Stimulated activated CD8-positive, alpha-beta memory T cell treated with anti-CD3 and anti-CD28 coated beads, Interleukin-12 subunit alpha, Interleukin-12 subunit beta, amount 100 ng/mL, for 1 hour (primary cell): ENCODE data around the gene LAPTM5.

Source experiments
- DNase-seq: peaks from one replicate; pipeline ENCODE4 v3.0.0-alpha.2; 2020; ENCODE audit warnings: low read depth

Gene LAPTM5

DNA sequence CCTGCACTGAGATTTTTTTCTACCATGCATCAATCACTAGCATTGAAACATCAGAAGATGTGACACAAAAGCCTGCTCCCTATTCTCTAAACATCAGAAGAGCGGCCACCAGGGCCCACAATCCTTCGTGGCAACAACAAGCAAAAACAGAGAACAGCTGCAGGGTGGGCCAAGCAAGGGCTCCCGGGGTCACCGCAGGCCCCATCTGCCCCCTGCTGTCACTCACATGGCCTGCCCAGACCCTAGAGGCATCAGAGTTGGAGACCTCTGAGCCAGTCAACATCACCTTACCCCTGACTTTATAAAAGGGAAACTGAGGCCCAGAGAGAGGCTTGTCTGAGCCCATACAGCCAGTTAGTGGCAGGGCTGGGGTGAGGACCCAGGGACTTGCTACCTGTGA lies 1.8 kb downstream of the LAPTM5 start:
- DNase-seq = no peak

DNA sequence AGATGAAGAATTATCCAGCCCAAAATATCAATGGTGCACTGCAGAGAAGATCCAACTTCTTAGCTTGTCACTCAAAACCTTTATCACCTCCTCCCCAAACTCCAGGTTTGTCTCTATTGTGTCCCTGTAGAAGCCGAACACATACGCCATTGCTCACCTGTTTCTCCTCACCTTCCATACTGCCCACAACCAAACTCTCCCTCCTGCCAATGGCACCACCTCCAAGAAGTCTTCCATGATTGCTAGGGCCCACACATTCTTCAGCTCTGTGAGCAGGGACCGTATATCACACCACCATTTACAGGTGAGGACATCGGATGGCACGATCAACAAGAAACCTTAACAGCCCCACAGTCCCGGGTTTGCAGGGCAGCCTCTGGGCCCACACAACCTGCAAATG lies 2.2 kb downstream of the LAPTM5 start:
- DNase-seq = no peak

DNA sequence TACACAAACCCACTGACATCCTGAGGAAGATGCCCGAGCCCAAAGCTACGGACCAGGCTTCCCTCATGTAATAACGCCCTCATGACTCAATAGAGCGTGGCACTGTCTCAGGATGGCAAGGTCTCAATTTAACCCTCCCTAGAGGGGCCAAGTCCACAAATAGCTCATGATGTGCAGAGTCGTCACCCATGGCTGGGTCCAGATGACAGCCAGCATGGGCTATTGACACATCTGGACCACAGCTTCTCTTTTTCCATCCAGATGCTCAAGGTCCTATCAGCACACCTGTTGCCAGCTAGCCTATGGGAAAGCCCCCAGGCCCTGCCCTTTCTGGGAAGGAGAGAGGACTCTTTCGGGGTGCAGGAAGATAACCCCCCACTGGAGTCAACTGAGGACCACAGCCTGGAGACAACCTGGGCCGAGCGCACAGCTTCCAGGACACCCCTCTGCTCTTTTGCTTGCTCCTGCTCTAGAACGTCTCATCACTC lies 2.8 kb downstream of the LAPTM5 start:
- no peak for DNase-seq

DNA sequence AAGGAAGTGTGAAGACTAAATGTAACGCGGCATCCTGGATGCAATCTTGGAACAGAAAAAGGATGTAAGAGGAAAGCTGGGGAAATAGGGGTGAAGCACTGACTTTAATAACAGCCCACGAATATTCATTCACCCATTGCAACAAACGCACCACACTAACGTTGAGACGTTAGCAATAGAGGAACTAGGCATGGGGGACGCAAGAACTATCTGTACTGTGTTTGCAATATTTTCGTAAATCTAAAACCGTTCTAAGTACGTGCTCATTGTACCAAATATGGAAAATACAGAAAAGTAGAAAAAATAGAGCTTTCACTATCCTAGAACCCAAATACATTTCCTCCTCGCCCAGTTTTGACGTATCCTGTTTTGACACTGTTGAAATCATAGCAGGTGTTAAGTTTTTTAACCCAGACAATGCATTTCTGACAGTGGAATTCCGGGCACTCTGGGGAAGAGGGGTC lies 3.9 kb downstream of the LAPTM5 start:
- no peak for DNase-seq

DNA sequence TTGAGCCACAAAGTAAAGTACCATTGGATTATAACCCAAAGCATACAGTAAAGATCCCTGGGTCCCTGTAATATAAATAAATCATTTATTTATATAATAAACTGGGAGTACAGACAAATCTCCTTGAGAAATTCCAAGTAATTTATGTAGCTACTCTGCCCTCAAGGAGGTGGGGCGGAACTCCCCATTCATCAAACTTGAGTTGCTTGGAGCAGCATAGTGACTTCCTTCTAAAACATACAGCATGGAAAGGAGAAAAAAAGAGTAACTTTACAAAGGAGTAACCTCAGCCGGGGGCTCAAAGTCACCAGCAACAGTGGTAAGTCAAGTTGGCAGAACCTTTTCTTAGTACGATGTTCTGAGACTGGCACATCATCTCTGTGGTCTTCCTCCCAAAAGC lies 4.5 kb downstream of the LAPTM5 start:
- DNase-seq = no peak

DNA sequence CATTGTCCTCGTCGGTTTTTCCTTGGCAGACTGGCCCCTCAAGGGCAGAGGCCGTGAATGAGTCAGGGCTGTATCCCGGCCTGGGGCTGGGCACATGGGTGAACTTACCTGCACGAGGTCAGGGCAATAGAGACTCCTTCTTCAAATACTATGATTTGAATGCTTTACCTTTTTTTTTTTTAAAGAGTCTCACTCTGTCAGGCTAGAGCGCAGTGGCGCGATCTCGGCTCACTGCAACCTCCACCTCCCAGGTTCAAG lies 5.0 kb downstream of the LAPTM5 start:
- DNase-seq = no peak

DNA sequence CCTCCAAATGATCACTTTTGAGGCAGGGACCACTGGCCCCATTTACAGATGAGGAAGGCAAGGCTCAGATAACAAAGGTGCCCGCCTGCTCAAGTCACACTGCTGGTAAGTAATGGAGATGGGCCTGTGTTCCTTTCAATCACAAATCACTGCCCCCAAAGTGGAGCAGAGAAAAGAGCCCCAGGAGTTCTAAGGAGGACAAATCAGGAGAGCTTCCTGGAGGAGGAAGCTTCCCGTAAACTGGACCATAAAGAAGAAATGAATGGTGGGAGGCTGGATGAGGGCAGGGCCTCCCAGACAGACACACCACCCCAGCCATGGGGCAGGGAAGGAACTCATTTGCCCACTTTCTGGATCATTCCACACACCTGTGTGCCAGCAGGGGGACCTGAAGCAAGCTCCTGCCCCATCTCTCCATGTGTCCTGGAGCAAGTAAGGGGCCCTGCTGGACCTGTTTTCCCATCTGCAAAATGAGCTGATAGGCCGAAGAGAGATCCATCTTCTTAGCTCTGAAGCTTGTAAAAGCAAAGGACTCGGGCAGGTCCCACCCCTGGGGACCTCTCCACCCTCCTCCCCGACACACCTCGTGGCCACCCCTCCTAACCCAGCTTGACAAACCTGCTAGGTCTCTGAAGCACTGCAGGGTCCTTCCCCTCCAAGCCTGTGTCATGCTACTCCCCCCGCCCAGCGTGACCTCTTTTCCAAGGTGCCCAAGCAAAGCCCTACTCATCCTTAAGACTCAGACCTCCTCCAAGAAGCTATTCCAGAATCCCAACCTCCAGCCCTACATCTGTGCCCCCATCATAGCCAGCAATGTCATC lies 5.5 kb downstream of the LAPTM5 start:
- DNase-seq = no peak

DNA sequence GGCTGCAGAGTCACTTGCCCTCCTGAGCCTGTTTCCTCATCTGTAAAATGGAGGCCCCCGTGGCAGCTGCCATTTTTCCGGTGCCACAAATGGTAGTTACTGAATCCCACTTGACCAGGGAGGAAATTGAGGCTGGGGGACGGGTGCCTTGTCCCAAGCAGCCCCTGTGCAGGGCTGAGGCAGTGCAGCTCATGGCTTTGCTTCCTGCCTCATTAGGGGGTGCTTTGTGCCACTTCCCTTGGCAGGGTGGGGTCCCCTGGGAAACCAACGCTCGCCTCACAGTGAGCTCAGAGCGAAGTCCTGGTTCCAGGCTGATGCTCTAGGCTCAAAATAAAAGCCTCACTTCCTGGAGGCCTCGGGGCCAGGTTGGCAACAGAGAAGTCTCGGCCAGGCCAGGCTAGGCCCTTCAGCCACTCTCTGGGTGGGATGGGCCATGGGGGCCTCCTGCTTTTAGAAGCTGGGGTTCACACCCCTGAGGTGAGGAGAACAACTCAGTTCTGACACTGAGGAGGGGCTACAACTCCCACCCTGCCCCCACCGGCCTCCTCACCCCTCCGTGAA lies 6.8 kb downstream of the LAPTM5 start:
- DNase-seq = no peak

DNA sequence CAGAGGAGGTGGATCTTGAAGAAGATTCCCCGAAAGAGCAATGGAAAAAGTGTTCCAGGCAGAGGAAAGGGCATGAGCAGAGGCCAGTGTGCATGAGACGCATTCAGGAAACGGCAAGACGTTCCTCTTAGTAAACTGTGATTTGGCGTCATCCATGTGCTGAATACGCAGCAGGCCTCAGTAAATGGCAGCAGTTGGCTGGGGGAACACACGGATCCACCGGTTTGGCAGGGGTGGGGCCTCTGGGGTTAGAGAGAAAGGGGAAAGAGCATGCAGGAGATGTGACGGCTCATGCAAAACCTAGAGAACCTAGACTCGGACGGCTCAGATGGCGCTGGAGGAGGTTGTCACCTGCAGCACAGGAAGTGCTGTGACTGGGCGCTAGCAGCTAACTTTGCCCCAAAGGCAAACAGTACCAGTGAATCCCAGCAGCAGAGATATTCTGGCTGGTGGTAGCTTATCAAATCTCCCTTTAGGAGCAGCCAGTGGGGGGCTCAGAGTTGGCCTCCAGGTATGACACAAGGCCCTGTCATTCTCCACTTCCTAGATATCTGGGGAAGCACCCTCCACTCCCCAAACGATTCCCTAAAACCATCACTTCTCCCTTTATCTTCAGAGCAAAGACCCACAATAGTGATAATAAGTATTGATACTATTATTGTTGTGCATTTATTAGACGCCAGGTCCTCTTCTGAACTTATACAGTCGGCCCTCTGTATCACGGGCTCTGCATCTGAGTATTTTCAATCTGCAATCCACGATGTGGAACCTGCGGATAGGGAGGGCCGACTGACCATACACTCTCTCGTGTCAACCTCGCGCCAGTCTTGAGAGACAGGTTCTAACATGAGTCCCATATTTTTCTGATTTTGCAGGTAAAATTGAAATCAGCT lies 7.6 kb downstream of the LAPTM5 start:
- DNase-seq = no peak

DNA sequence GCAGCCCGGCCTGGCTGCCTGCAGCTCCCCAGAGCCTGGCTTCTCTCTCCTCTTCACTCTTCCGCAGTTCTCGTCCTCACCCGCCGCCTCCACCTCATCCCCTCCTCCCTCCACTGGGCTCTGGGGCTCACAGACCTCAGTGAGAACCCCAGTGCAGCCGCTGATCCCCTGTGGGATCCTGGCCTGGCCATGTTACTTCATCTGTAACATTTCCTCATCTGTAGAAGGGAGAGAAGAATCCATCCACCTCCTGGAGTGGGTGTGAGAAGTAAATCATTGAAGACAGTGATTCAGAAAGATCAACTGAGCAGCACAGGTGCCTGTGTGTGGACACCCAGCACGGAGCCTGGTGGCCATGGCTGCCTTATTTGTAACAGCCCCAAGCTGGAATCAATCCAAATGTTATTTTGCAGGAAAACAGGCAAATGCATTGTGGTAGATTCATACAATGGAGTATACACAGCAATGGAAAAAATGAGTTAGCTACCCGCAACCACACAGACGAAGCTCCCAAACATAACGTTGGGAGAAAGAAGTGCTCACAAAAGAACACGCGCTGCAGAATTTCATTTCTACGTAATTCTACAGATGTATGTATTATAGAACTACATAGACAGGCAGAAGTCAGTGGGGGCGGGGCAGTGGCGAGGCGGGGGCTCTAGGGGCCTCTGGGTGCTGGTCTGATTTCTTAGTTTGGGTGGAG lies 8.7 kb downstream of the LAPTM5 start:
- DNase-seq = no peak

DNA sequence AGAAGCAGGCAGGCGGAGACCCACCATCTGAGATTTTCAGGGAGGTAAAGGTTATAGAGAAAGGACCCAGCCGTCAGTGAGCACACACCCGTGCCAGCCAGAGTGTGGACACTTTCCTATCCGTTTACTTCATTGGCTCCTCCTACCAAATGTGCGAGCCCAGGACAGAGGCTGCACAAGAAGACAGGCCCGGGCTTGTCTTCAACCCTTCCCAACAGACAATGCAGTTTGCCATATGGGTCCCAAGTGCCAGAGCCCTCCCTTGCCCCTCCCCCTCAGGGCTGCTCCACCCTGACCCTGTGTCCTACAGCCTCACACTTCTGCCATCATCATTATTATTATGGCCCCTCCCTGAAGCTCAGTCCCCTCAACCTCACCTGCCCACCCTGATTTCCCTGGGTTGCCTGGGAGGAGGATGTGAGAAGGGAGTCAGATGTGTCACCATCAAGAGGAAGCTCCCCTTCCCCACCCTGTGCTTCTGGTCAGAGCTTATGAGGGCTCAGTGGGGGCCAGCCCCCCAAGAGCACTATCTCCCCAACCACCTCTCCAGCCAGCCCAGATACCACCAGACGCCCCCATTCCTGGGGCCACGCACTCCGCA lies 9.4 kb downstream of the LAPTM5 start:
- DNase-seq = no peak

DNA sequence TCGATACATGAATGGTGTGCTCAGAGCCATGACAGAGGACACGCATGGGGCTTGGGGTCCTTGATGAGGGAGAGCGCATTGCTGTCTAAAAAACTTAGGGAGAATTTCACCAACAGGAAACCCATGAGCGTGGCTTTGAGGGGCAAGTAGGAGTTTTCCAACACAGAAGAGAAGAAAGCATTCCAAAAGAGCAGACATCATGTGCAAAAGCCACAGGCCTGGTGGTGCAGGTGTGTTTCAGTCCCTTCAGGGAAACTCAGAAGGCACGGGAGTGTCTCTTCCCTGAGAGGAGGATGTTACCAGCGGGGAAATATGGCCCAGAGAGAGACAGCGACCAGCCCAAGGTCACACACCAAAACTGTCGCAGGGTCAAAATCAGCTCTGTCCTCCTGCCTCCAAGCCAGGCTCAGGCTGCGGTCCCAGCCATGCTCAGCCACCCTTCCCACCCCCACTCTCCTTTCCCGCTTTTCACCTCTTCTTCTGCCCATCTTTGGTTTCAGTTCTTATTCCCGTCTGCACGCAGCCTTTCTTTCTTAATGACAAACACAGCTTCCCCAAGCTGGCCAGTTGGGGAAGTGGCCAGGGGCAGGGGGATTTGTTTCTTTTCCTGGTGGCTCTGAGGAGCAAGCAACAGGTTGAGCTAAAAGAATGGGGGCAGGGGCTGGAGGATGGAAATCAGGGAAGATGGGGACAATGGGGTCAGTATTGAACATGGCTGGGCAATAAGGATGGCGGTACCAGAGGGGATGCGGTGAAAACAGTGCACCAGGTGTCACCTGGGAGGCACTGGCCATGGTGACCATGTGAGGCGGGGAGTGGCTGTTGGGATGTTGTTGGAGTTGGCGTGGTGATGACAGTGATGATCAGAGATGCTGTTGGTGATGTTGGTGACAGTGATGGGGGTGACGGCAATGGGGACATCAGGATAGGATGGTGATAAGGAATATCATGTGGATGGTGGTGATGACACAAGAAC lies 10.3 kb downstream of the LAPTM5 start:
- no peak for DNase-seq

DNA sequence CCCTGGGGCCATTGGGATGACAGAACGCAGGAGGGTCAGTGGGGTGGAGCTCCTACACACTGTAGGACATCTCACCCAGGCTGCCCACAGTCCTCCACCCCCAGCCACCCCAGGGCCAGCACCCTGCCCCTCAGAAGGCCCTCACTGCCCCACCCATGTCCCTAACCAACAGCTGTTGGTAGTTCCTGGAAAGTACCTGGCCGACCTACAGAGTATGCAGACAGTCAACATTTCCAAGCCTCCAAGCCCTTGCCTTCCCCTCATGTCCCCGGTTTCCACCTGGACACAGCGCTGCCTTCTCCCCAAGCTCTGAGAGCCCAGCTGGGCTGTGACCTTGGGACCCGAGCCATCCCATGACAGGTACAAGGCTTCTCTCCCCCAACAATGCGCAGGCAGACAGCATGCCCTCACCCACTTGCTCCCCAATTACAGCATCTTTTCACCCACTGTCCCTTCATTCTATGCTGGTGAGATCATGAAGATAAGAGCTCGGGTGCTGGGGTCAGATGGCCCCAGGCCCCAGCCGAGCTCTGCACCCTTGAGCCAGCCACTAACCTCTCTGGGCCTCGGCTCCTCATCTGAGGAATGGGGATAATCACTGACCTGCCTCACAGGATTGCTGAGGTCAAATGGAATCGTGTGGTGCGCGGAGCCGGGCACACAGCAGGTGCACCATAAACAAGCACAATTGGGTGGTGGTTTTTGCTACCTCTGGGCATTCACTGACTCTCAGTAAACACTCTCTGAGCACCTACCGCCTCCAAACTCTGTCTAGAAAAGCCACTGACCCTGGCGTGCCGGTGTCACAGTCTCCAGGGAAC lies 11.2 kb downstream of the LAPTM5 start:
- DNase-seq = no peak

DNA sequence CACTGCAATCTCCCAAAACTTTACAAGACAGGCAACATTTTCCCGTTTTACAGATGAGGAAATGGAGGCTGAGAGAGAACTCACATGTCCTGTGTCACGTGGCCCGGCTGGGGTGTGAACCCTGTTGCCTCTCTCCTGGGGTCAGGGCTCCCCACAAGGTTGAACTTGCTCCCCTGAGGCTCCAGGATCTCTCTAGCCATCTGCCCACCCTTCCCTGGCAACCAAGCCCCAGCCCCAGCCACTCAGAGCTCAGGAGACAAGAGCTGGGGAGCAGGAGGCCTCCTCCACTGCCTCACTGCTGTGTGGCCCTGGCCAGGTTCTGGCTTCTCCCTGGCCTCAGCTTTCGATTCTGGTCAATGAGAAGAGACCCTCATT lies 11.8 kb downstream of the LAPTM5 start:
- DNase-seq = no peak

DNA sequence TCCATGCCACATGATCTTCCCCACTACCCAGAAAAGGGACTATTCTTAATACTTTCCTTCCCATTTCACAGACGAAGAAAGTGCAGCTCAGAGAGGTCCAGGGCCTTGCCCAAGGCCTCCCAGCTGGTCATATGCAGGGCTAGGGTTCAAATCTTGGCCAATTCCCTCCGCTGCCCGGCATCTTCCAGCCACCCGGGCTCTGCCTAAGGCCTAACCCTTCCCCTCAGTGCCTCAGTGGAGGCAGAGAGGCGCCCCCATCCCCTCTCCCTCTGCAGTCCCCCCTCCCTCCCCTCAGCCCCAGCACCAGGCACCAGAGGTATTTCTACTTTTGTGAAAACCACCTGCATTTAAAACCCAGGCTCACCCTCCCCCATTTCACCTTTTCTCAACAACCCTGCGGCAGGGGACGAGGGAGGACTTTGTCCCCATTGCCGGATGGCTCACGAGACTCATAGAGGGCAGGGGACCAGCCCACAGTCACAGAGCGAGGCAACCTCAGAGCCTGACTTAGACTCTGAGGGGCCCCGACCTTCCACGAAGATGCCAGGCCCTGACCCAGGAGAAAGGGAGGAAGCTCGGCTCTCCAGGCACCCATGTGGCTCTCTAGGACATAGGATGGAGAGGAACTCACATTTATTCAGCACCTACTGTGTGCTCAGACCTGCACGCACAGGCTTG lies 12.3 kb downstream of the LAPTM5 start:
- DNase-seq = no peak

DNA sequence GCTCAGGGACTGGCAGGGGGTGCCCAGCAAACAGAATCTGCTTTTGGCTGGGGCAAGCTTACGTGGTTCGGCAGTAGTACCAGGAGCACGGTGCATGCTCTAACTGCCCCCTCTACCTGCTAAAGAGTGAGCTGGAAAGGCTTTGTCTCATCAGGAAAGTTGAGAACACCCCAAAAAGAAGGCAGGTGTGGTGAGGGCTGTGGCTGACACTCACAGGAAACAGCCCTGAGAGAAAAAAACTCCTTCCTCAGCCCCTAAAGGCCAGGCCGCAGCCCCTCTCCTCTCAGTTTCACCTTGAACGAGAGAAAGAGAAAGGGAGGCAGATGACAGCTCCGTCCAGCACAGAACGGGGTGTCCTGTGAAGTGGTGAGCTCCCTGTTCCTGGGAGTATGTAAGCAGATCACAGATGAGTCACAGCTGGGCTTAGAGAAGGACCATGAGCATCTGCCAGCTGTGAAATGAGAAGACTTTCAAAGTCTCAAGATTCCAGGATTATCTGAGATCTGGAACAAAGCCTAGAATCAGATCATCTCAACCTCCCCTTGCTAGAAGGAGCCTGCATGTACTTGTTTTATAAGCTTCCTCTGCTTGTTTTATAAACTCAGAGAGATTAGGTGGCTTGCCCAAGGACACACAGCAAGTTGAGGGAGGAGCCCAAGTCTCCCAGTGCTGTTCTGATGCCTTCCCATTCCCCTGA lies 13.4 kb downstream of the LAPTM5 start:
- DNase-seq = no peak

DNA sequence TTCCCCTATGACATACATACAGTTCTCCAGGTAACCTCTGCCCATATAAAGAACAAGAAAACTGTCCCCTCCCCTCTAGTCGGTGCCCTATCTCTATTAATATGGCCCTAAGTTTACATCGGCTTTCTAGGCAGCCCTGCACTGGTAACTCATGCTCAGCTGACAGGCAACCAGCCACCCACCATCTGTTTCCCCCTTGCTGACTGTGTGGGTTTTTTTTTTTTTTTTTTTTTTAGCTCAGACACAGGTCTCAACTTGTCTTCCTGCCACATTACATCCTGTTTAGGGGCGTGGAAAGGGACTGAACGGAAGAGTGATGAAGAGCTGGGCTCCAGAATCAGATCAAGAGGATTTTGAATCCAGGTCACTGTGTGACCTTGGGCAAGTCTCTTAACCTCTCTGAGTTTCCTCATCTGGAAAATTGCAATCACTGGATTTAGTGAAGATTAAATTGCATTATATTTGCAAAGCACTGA lies 14.0 kb downstream of the LAPTM5 start:
- DNase-seq = peak; percentile 50

DNA sequence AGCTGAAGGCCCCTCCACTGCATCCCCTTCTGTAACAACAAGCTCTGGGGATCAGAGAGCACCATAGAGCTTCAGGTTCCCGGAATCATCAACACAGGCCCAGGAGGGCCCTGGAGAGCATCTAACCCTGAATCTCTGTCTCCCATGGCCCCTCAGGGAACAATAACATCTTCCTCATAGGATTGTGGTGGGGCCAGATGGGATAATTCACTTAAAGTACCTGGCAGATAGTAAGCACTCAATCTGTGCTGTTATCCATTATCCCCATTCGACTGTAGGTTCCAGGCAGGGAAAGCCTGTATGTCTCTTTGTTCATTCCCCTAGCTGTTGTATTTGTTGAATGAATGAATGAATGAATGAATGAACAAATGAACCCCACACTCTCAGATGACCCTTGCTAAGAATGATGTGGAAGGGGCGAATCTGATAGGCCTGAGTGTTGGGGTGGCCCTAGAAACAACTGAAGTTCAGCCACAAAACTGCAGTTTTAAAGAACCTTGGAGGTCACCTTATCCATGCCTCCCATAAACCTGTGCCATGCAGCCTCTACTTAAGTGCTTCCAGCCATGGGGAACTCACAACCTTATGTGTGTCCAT lies 14.5 kb downstream of the LAPTM5 start:
- DNase-seq = no peak
